ENCODE results near the gene RBM3.

The RBM3 gene

GRCh38 chrX:48538641-48539344 is 35.5 kb upstream of the RBM3 start:
- TF ChIP-seq SIN3A (IDR thresholded peaks at IDR 0.05; ENCODE audit: borderline replicate concordance, insufficient read depth, low read length) (no peak), TAF1 (IDR thresholded peaks at IDR 0.05; ENCODE audit: borderline replicate concordance, insufficient read depth, low read length) (no peak), REST (IDR thresholded peaks at IDR 0.05; ENCODE audit: insufficient read depth in 1 of 2, low read depth in 2 of 2, low read length in 2 of 2) (no peak), FOXP2 (optimal IDR thresholded peaks at IDR 0.05; ENCODE audit: borderline replicate concordance, extremely low read depth, extremely low read length, insufficient read depth) (no peak), POLR2AphosphoS5 (IDR thresholded peaks at IDR 0.05; ENCODE audit: low read depth, low read length) (no peak)

- TF ChIP-seq POLR2AphosphoS5 (IDR thresholded peaks at IDR 0.05; ENCODE audit: low read depth, low read length) = no peak
- TF ChIP-seq TAF1 (IDR thresholded peaks at IDR 0.05; ENCODE audit: borderline replicate concordance, insufficient read depth, low read length) = no peak
- TF ChIP-seq FOXP2 (optimal IDR thresholded peaks at IDR 0.05; ENCODE audit: borderline replicate concordance, extremely low read depth, extremely low read length, insufficient read depth) = peak; percentile 75
- TF ChIP-seq REST (IDR thresholded peaks at IDR 0.05; ENCODE audit: insufficient read depth in 1 of 2, low read depth in 2 of 2, low read length in 2 of 2) = no peak
- peak; percentile 48; the same call in 1 of the 2 replicates for TF ChIP-seq SIN3A (IDR thresholded peaks at IDR 0.05; ENCODE audit: borderline replicate concordance, insufficient read depth, low read length)
Observed at GRCh38 chrX:48539345-48540027, 34.8 kb upstream of the RBM3 start, which contains the start of gene TBC1D25. Gene TBC1D25, plus strand, starts transcription at chrX:48539714. Its CDS starts 84 bp downstream, at chrX:48539798.

GRCh38 chrX:48540028-48540375 is 34.3 kb upstream of the RBM3 start:
- TF ChIP-seq REST (IDR thresholded peaks at IDR 0.05; ENCODE audit: insufficient read depth in 1 of 2, low read depth in 2 of 2, low read length in 2 of 2) (no peak), FOXP2 (optimal IDR thresholded peaks at IDR 0.05; ENCODE audit: borderline replicate concordance, extremely low read depth, extremely low read length, insufficient read depth) (no peak), SIN3A (IDR thresholded peaks at IDR 0.05; ENCODE audit: borderline replicate concordance, insufficient read depth, low read length) (no peak), POLR2AphosphoS5 (IDR thresholded peaks at IDR 0.05; ENCODE audit: low read depth, low read length) (no peak), TAF1 (IDR thresholded peaks at IDR 0.05; ENCODE audit: borderline replicate concordance, insufficient read depth, low read length) (no peak)

DNA sequence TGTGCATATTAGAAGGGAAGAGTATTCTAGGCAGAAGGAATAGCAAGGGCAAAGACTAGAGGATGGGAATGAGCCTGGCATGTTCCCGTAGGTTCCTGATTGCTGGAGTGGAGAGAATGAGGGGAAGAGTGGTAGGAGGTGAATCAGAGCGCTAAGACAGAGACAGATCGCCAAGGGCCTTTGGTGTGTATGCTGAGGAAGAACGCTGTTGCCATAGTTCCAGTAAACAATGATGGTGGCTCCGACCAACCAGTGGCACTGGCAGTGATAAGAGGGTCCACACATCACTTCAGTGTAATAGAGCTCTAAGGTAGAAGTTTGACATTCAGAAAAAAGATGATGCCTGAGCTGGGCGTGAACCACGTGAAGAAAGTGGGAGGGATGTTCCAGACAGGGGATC is 33.8 kb upstream of the RBM3 start:
- TF ChIP-seq POLR2AphosphoS5 (IDR thresholded peaks at IDR 0.05; ENCODE audit: low read depth, low read length) (no peak), REST (IDR thresholded peaks at IDR 0.05; ENCODE audit: insufficient read depth in 1 of 2, low read depth in 2 of 2, low read length in 2 of 2) (no peak), TAF1 (IDR thresholded peaks at IDR 0.05; ENCODE audit: borderline replicate concordance, insufficient read depth, low read length) (no peak)

All from PFSK-1 (cell line).